Cardiac septum (tissue), 1 donor: Measurements from ENCODE around the gene LDAF1. TPM values are rescaled to one million over a fixed set of nuclear protein-coding genes. Genes with fewer than 3 reads are reported as not detected.
"Not testable (repeated sequence)": the region's sequence is repeated elsewhere in the genome, so short reads cannot be mapped to it uniquely, and the experiment has no call there.

ENCODE experiments used
- DNase-seq: peaks from one replicate; pipeline ENCODE4 v3.0.0-alpha.2; 2020; ENCODE audit warnings: low spot score
- intact Hi-C: fragments of 100-400 bp; cut with DNase I; formaldehyde crosslinking; loops from one replicate; pipeline ENCODE4 v1.14.0; 2022
- total RNA-seq: library from RNA; stranded (reverse); fragmentation: NEBNext Ultra II Directional; extraction: Animal tissue kit (Norgen Biotek cat#: 25700); gene quantifications from one replicate; pipeline ENCODE4 v1.2.1, GENCODE V29; 2021
- donor health status: DM: no; HTN: no; CAD: no.

LDAF1 gene
- total RNA-seq, 1 donor from 2014 or later = 104 TPM

DNA sequence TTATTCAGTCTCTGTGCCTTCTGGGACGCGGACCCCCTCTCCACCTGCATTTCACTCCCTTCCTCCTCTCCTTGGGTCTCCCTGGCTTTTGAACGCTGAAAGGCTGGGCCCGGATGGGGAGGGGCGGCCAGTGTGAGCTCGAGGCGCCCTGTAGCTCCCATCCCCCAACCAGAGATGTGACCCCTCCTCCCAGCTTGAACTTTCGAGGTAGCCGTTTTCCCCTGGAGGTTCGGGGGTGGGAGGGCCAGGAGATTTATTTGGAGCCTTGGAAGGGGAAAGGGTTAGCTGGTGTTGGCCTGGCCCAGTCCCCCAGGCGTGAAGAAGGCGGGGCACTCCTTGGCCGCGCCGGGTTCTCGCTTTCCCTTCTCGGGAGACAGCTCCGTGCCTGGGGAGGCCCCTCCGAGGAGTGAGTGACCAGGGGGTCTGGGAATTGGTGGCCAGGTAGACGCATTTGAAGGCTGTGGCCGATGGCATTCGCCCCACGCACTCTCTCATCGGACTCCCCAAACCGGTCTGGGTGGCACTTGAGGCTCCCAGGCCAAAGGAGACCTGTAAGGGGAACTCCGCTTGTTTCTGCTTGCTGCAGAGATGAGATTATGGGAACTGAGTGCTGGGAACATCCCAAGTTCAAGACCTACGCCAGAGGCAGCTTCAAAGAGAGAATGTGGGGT is 942 bp downstream of the LDAF1 start:
- intact Hi-C loops = loop anchor here (2.0 to 10.0 kb wide), 3 partner anchors 141 to 1045 kb away; partner anchors contain the start of gene EEF2K
- peak; percentile 78 for DNase-seq

DNA sequence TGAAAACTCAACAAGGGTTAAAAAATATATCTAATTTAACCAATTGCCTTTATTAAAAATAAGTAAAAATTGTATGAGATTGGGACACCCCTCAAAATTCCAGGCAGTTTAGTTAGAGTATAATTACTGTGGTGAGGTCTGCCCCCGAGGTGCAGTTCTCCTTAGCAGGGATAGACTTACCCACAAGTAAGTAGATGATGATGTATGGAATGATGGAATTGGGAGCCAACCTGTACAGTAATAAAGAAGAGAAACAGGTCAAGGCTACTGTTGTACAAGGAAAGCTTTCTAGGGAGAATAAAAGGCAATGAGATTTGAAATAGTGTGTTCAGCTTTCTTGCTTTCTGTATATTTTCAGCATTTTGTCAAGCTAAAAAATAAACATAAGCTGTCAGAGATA is 1.8 kb downstream of the LDAF1 start:
- DNase-seq = no peak
- intact Hi-C loops = loop anchor here (5.0 kb wide), 1 partner anchor 117 kb away; the partner anchor contains the start of gene CRYM

DNA sequence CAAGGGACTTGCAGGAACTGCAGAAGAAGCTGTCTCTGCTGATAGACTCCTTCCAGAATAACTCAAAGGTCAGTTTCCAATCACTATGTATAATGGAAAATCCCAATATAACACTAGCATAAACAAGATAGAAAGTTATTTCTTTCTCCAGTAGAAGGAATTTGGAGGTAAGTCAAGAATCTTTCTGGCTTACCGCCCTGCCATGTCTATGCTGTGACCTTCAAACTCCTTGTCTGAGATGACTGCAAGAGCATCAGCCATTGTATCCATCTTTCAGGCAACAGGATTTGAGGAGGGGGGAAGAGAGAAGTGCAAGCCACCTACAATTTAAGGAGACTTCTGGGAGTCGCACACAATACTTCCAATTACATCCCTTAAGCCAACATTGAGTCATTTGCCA is 2.7 kb downstream of the LDAF1 start:
- intact Hi-C loops = loop anchor here (5.0 kb wide), 1 partner anchor 116 kb away; the partner anchor contains the start of gene CRYM
- DNase-seq = no peak

DNA sequence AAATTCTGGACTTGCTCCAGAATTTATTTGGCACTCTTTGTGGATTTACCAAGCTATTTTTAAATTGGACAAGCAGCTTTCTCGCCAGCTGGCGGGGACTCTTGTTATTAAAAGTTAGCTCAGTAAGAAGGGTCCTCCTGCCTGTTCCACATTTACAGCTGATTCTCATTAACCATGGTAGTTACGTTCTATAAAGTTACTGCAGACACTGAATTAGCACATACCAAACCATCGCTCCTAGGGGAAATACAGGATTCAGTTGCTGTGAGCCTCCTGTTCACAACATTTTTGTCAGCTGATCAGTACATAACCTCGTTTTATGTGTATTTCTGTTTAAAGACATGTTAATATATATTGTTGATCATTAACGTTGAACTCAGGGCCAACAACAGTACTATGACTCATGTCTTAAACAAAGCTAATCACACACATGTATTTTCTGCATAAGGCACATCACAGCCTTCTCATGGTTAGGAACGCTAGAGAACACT is 4.2 kb downstream of the LDAF1 start:
- DNase-seq = peak; percentile 83
- intact Hi-C loops = loop anchor here (5.0 kb wide), 1 partner anchor 115 kb away; the partner anchor contains the start of gene CRYM

DNA sequence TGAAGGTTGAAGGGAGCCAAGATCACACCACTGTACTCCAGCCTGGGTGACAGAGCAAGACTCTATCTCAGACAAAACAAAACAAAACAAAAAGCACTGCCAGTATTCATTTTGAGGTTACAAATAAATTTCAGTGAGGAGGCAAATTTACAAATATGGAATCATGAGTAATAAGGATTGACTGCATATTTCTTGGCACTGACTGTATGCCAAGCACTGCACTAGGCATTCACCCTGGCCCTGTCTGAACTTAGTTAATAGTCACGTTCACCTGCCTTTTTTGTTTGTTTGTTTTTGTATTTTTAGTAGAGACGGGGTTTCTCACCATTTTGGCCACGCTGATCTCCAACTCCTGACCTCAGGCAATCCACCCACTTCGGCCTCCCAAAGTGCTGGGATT is 5.1 kb downstream of the LDAF1 start:
- intact Hi-C loops = loop anchor here (5.0 kb wide), 1 partner anchor 114 kb away; the partner anchor contains the start of gene CRYM
- DNase-seq = no peak

DNA sequence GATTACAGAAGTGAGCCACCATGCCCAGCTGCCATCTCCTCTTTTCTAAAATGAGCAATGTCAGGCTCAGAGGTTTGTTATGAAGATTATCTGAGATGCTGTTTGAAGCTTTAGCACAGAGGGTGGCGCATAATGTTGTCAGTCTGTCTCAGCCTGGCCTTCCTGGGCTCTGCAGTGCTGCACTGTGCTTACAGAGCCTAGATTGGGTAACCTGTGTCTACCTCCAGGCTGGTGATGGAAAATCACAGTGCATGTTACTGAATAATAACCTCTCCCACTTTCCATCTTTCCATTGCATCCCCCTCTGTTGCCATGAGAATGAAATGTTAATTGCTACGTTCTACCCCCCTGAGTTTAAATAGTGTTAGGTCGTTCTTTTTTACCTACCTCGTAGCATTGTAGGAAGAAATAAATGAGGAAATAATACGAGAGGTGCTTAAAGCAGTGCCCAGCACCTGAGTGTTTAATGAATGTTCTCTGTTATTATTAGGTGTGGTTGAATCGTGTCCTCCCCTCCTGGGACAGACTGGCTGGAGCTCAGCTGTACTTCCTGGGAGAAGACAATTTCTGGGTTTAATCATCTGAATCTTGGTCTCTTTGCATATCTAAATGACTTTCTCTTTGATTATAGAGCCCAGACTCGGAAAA is 6.2 kb downstream of the LDAF1 start:
- DNase-seq = no peak
- intact Hi-C loops = loop anchor here (5.0 kb wide), 1 partner anchor 113 kb away; the partner anchor contains the start of gene CRYM

DNA sequence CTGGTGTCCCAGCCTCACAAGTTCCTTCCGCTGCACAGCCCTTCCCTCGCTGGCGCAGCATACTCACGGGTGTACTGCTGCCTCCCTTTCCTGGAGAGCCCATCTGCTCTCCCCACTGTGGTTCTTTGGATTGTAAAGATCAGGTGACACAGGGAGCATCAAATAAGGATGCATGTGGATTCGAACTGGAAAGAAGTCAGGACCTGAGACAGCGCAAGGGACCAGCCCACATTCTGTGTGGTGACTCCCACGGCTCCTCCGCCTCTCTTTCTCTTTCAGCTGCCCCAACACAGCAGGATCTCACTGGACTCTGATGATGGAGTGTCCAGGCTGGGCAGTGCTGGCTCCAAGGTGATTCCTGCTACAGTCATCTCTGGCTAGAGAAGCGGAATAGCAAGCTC is 8.1 kb downstream of the LDAF1 start:
- intact Hi-C loops = no loop called here
- DNase-seq = no peak

DNA sequence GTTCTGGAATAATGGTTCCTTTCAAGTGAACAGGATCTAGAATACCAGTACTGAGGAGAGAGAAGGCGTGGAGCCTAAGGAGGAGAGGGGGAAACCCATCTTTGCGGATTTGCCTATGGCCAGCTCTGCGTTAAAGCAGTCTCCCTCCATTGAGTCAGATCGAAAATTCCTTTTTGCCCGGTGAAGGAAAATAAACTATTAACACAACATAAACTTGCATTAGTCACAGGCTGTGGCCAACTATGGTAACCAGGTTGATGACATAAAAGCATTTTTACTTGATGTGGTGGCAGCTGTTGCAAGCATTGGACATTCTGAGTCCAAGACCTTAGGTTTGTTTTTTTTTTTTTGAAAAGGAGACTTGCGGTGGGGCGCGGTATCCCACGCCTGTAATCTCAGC is 8.9 kb downstream of the LDAF1 start:
- intact Hi-C loops = no loop called here
- DNase-seq = no peak

DNA sequence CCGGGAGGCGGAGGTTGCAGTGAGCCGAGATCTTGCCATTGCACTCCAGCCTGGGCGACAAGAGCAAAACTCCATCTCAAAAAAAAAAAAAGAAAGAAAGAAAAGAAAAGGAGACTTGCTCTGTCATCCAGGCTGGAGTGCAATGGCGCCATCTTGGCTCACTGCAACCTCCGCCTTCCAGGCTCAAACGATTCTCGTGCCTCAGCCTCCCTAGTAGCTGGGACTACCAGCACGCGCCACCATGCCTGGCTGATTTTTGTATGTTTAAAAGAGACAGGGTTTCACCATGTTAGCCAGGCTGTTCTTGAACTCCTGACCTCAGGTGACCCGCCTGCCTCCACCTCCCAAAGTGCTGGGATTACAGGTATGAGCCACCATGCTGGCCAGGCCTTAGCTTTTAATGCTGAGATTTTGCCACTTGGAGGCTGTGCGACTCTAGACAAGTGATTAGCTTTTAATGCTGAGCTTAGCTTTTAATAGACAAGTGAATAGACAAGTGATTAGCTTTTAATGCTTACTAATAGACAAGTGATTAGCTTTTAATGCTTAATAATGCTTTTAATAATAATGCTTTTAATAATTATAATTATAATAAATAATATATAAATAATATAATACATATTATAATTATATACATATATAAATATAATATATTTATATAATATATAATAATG is 9.6 kb downstream of the LDAF1 start:
- intact Hi-C loops = no loop called here
- DNase-seq = no peak

DNA sequence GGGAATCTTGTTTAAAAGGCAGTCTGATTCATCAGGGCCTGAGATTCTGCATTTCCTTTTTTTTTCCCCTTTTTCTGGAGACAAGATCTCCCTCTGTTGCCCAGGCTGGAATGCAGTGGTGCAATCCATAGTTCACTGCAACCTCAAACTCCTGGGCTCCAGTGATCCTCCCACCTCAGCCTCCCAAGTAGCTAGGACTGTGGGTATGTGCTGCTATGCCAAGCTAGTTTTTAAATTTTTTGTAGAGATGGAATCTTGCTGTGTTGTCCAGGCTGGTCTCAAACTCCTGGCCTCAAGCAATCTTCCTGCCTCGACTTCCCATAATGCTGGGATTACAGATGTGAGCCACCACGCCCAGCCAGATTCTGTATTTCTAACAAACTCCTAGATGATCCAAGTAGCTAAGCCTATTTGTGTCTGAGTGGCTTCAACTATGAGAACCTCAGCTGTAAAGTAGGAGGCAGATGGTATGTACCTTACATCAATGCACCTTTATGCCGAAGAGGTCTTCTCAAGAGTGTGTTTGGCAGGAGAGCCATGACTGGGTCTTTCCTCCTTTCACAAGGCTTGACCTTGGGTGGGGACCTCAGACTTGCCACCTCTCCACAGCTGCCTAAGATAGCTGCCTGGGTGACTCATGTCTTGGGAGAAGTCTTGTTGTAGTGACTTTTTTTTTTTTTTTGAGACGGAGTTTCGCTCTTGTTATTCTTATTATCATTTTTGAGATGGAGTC is 10.9 kb downstream of the LDAF1 start:
- intact Hi-C loops = no loop called here
- no peak for DNase-seq

DNA sequence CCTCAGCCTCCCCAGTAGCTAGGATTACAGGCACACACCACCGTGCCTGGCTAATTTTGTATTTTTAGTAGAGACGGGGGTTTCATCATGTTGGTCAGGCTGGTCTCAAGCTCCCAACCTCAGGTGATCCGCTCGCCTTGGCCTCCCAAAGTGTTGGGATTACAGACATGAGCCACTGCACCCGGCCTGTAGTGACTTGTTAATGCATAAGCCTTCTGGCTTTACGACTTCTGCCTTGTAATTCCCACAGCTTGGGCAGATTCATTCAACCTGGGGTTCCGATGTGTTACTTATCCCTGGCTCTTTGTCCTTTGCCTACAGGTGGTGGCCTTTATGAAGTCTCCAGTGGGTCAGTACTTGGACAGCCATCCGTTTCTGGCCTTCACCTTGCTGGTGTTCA is 11.6 kb downstream of the LDAF1 start:
- intact Hi-C loops, DNase-seq: not testable (repeated sequence)

DNA sequence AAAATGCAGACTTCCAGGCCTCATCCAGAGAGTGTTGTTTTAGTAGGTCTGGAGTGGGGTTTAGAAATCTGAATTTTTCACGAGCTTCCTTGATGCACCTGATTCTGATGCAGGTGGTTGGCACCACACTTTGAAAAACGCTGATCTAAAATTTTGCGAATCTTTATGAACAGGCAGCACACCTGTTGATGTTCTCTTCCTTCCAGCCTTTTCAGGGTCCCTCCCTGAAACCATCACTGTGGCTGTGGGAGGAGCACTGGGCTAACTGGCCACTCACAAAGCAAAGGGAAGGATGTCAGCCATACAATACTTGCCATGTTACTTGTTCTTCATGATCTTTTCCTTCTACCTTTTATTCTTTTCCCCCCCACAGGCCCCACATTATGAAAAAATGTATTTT is 14.2 kb downstream of the LDAF1 start:
- intact Hi-C loops = no loop called here

DNA sequence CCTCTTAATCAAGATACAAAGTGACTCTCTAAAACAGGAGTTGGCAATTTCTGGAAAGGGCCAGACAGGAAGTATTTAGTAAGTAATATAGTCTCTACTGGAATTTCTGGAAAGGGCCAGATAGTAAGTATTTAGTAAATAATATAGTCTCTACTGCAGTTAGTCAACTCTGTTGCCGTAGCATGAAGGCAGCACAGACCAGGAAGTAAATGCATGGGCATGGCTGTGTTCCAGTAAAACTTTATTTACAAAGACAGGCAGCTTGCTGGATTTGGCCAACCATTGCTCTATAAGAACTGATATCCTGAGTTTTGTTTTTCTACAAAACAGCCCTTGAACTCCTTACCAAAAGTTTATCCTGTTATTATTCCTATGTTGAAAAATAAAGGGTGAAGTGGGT is 16.9 kb downstream of the LDAF1 start:
- intact Hi-C loops = no loop called here

More for the DNA sequence above, 14.2 kb downstream of the LDAF1 start:
- no peak for DNase-seq

DNA sequence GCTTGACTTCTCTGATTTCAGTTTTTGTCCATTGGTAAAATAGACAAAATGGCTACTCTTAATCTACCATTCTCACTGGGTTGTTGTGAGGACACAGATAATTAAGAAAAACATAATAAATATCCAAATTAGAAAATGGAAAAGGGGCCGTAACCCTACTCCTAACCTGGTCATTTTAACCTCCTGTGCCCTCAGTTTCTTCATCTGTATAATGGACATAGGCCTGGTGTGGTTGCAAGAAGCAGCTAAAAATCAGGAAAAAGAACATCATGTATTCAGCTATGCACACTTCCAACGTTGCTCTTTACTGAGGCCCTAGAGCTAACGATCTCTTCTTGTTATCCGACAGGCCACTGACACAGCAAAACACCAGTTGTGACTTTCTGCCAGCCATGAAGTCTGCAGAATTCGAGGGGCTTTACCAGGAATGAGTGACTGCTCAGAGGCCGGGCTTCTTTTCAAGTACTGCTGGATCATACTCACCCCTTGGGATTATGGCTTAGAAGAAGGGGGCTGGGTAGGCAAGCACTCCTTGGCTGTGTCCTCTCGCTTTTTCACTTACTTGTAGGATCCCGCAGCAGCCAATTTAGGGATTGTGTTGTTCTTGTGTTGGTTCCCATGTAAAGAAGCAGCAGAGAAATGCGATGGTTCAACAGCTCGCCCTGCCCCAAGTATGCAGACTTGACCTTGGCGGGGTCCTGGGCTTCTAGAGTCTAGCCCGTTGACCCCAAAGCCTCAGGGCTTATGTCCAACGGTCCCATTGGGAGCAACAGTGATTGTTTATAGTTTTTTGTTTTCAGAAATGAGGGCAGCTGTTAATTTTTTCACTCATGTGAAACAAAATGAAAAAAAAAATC is 20.9 kb downstream of the LDAF1 start:
- no peak for DNase-seq
- intact Hi-C loops = no loop called here

More for the DNA sequence above, 16.9 kb downstream of the LDAF1 start:
- DNase-seq = no peak

DNA sequence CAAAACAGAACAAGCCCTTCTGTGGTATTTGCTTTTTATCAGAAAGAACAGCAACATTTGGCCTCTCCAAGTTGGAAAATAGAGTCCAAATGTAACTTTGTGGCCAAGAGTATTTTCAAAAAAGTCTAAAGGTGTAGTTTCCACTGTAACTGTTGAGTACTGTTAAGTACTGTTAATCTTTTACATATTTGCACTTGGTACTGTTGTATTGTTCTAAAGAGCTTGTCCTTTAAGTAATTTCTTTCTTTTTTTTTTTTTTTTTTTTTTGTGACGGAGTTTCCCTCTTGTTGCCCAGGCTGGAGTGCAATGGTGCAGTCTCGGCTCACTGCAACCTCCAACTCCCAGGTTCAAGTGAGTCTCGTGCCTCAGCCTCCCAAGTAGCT is 21.5 kb downstream of the LDAF1 start:
- intact Hi-C loops = no loop called here
- DNase-seq = no peak

DNA sequence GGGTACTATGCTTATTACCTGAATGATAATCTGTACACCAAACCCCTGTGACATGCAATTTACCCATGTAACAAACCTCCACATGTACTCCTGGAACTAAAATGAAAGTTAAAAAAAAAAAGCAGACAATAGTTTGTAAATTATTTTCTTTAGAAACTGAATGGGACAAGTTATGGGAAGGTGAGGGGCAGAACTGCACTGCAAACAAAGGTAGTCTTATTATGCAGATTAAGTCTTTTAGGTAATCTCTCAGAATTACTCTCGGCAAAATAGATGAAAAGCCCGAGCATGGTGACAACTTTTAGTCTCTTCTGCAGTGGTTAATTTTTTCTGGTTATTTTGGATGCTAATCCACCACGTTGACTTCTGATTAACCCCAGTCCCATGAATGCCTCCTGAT is 25.5 kb downstream of the LDAF1 start:
- intact Hi-C loops = no loop called here
- DNase-seq = no peak

DNA sequence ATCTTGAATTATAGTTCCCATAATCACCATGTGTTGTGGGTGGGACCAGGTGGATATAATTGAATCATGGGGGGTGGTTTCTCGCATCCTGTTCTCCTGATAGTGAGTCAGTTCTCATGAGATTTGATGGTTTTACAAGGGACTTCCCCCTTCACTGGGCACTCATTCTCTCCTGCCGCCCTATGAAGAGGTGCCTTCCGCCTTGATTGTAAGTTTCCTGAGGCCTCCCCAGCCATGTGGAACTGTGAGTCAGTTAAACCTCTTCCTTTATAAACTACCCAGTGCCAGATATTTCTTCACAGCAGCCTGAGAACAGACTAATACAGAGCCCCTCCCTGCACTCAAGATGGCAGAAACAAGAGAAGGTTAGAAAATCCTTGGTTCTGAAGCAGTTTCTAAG is 26.4 kb downstream of the LDAF1 start:
- intact Hi-C loops = no loop called here
- DNase-seq = no peak

DNA sequence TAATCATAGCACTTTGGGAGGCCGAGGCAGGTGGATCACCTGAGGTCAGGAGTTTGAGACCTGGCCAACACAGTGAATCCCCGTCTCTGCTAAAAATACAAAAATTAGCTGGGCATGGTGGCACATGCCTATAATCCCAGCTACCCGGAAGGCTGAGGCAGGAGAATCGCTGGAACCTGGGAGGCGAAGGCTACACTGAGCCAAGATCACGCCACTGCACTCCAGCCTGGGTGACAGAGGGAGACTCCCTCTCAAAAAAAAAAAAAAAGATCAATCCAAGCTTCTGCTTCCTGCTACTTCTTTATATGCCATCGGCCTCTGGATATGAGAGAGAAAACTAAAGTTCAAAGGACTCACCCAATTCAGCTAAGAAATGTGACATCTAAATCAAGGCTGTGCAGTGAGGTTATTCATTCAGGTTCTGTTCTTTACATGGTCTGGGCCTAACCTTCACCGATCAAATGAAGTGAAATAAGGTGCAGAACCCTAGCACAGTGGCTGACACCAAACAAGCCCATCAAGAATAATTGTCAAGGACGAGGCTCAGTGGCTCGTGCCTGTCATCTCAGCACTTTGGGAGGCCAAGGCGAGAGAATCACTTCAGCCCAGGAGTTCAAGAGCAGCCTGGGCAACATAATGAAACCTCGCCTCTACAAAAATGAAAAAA is 27.3 kb downstream of the LDAF1 start:
- intact Hi-C loops = no loop called here
- no peak for DNase-seq
